ENCODE data around the gene APOBEC3A. TPM values are rescaled to one million over a fixed set of nuclear protein-coding genes. Genes with fewer than 3 reads are reported as not detected.
A peak's percentile ranks its signal among the peaks of the same experiment; 100 is the strongest.

APOBEC3A gene
- total and polyA plus RNA-seq, 7 donors = 0.36 to 67.3 (median 4.8) TPM; not detected in 3

GRCh38 chr22:38925571-38926041, 31.8 kb upstream of the APOBEC3A start:
- Histone ChIP-seq H3K27ac (peak overlapping the region; percentile 41 to 90 (median 86)), H3K27me3 (no peaks in the 10 kb centered on the region), H3K36me3 (no peaks in the 10 kb centered on the region), H3K4me1 (peaks cover 0 to 33% (median 28%) of the 10 kb centered on the region in 4 donors), H3K9me3 (no peaks in the 10 kb centered on the region), H3K4me3 (no peak overlapping the region)
- TF ChIP-seq POLR2A (IDR thresholded peaks at IDR 0.05) (no peak), POLR2AphosphoS5 (IDR thresholded peaks at IDR 0.05) (no peak), EP300 (IDR thresholded peaks at IDR 0.05) (no peak), CTCF (IDR thresholded peaks at IDR 0.05) (no peak)
- WGBS, 2 donors = 59 to 85% methylated on average over 7 of the region's 7 CpGs
- intact Hi-C loops (cut with DNase I) = loop anchor here (2.0 kb wide), 1 partner anchor 45 kb away; no protein-coding TSS in a partner anchor
- no peak for DNase-seq

GRCh38 chr22:38927033-38927781, 30.2 kb upstream of the APOBEC3A start:
- H3K4me3 ChIP-seq = peak overlapping the region; percentile 17 to 53 (median 44)
- no peaks in the 10 kb centered on the region for H3K27me3 ChIP-seq
- 3 to 8% methylated on average over 39 of the region's 39 CpGs for WGBS, 2 donors
- H3K27ac ChIP-seq = peak overlapping the region; percentile 66 to 90 (median 77)
- TF ChIP-seq POLR2AphosphoS5 (IDR thresholded peaks at IDR 0.05) (peak in 2 of 4 donors; percentile 15 to 31), CTCF (IDR thresholded peaks at IDR 0.05) (peak; percentile 55 to 81 (median 62)), POLR2A (IDR thresholded peaks at IDR 0.05) (no peak), EP300 (IDR thresholded peaks at IDR 0.05) (no peak)
- intact Hi-C loops (cut with DNase I) = loop anchor here (1.0 kb wide), 1 partner anchor 58 kb away; no protein-coding TSS in a partner anchor
- peaks cover 0 to 33% (median 28%) of the 10 kb centered on the region in 4 donors for H3K4me1 ChIP-seq
- H3K9me3 ChIP-seq = no peaks in the 10 kb centered on the region
- DNase-seq = peak; percentile 89
- no peaks in the 10 kb centered on the region for H3K36me3 ChIP-seq

GRCh38 chr22:38930512-38930911, 26.9 kb upstream of the APOBEC3A start:
- no peaks in the 10 kb centered on the region for H3K27me3 ChIP-seq
- TF ChIP-seq POLR2AphosphoS5 (IDR thresholded peaks at IDR 0.05) (no peak), CTCF (IDR thresholded peaks at IDR 0.05) (no peak), POLR2A (IDR thresholded peaks at IDR 0.05) (no peak), EP300 (IDR thresholded peaks at IDR 0.05) (no peak)
- DNase-seq = no peak
- intact Hi-C loops (cut with DNase I) = no loop called here
- H3K27ac ChIP-seq = no peak overlapping the region
- WGBS, 2 donors = 32 to 65% methylated on average over 3 of the region's 3 CpGs
- H3K4me1 ChIP-seq = peaks cover 0 to 11% (median 7%) of the 10 kb centered on the region in 4 donors
- H3K4me3 ChIP-seq = no peak overlapping the region
- no peaks in the 10 kb centered on the region for H3K36me3 ChIP-seq
- H3K9me3 ChIP-seq = no peaks in the 10 kb centered on the region

- no peak for DNase-seq
- intact Hi-C loops (cut with DNase I) = no loop called here
- TF ChIP-seq POLR2A (IDR thresholded peaks at IDR 0.05) (no peak), POLR2AphosphoS5 (IDR thresholded peaks at IDR 0.05) (no peak), EP300 (IDR thresholded peaks at IDR 0.05) (no peak), CTCF (IDR thresholded peaks at IDR 0.05) (no peak)
- Histone ChIP-seq H3K27ac (no peak overlapping the region), H3K4me3 (no peak overlapping the region), H3K4me1 (no peaks in the 10 kb centered on the region), H3K36me3 (no peaks in the 10 kb centered on the region), H3K9me3 (no peaks in the 10 kb centered on the region), H3K27me3 (no peaks in the 10 kb centered on the region)
- WGBS, 2 donors = 20 to 66% methylated on average over 8 of the region's 8 CpGs
Measured at GRCh38 chr22:38935023-38935422, 22.4 kb upstream of the APOBEC3A start.

Data from sigmoid colon (tissue), 7 donors.